Adrenal gland (tissue), 12 donors: ENCODE results near the gene ZNHIT1. TPM values are rescaled to one million over a fixed set of nuclear protein-coding genes. Genes with fewer than 3 reads are reported as not detected.
"Not testable (repeated sequence)": the region's sequence is repeated elsewhere in the genome, so short reads cannot be mapped to it uniquely, and the experiment has no call there.

Source experiments
- DNase-seq, 7 donors: peaks; one replicate each; pipeline ENCODE4 v3.0.0-alpha.2; 2019 to 2020
- H3K27ac ChIP-seq, 5 donors: fragments of 200-600 bp; sonication (generic) in 4 of 5; 1 replicate in 3 of 5; 2 replicates in 2 of 5; pipeline versions ENCODE4 v1.5.1 to v1.8.0; 2016 to 2020; ENCODE audit warnings: mild to moderate bottlenecking in 1 of 5
- H3K27me3 ChIP-seq: fragments of 200-600 bp; 2 replicates; pipeline ENCODE4 v1.8.0; 2021
- H3K36me3 ChIP-seq, 2 donors: fragments of 200-600 bp; replicated peaks in 1 of 2; 1 replicate in 1 of 2; 2 replicates in 1 of 2; pipeline versions ENCODE4 v1.5.1 to v1.8.0; 2018 to 2022
- H3K4me1 ChIP-seq, 2 donors: fragments of 200-600 bp; replicated peaks in 1 of 2; 1 replicate in 1 of 2; 2 replicates in 1 of 2; pipeline versions ENCODE4 v1.5.1 to v1.8.0; 2018 to 2021
- H3K4me3 ChIP-seq, 4 donors: fragments of 200-600 bp; sonication (generic) in 3 of 4; one replicate each; pipeline ENCODE4 v1.5.1; 2016 to 2018
- H3K9me3 ChIP-seq, 3 donors: fragments of 200-600 bp; sonication (generic) in 1 of 3; replicated peaks in 1 of 3; 1 replicate in 2 of 3; 2 replicates in 1 of 3; pipeline versions ENCODE4 v1.5.1 to v1.8.0; 2016 to 2021
- CTCF ChIP-seq, 6 experiments: fragments of 450-650 bp in 4 of 6; fragments of 200-600 bp in 2 of 6; sonication (generic) in 1 of 6; IDR thresholded peaks; 1 replicate in 5 of 6; 2 replicates in 1 of 6; pipeline versions ENCODE4 v1.5.1 to v1.8.0; 2016 to 2021; ENCODE audit warnings: antibody characterized with exemption in 6 of 6, mild to moderate bottlenecking in 2 of 6, moderate library complexity in 1 of 6
- POLR2A ChIP-seq, 2 donors: fragments of 450-650 bp; IDR thresholded peaks; one replicate each; pipeline ENCODE4 v1.6.1; 2017; ENCODE audit warnings: antibody characterized with exemption in 2 of 2, mild to moderate bottlenecking in 2 of 2, moderate library complexity in 1 of 2
- WGBS, 4 donors: extraction: QIAGEN DNeasy Blood & Tissue Kit in 2 of 4; methylation state at CpG; one replicate each; pipeline versions ENCODE4 v1.1.5 to v1.1.7; 2013 to 2017; 5-methylcytosine and 5-hydroxymethylcytosine counted together
- intact Hi-C, 2 donors: fragments of 100-400 bp; cut with DNase I; formaldehyde crosslinking; loops; one replicate each; pipeline versions ENCODE4 v1.14.1 to v1.15.0; 2022 to 2023
- polyA plus RNA-seq, 3 donors: library from polyadenylated mRNA; stranded (reverse); fragments of 200-250 nt in 2 of 3; fragments of 350-450 nt in 1 of 3; fragmentation: Illumina TruSeq in 1 of 3; extraction: RNeasy Lipid Tissue Mini Kit (QIAGEN cat#74804) in 1 of 3; gene quantifications; one replicate each; pipeline ENCODE4 v1.2.3, GENCODE V29; 2013 to 2014
- total RNA-seq, 9 donors: library from RNA; depleted of rRNA in 4 of 9; stranded (reverse); fragments of >200 nt in 4 of 9; fragments of 120-200 nt in 1 of 9; fragmentation: NEBNext Ultra II Directional in 1 of 9; extraction: Animal tissue kit (Norgen Biotek cat#: 25700) in 1 of 9; gene quantifications; one replicate each; pipeline versions ENCODE4 v1.1.0 to v1.2.4, GENCODE V29; 2013 to 2023
- donor health status: healthy with polysubstance abuse.
- donor health status: Bipolar disorder and iron deficiency.
- donor health status: DM: yes; HTN: yes; CAD: no.
- donor health status: DM: no; HTN: no; CAD: no.
- donor health status: DM: no; HTN: no; CAD: no.
- donor health status: DM: yes; HTN: yes; CAD: no.

Gene ZNHIT1
- total and polyA plus RNA-seq, 12 donors = 34.7 to 228 (median 104) TPM

GRCh38 chr7:101200504-101200861 lies 17.5 kb upstream of the ZNHIT1 start:
- no peak for DNase-seq
- H3K27me3 ChIP-seq = peaks cover 31% of the 10 kb centered on the region
- WGBS, 4 donors = 50 to 85% (median 74%) methylated on average over 1 to 2 of the region's 2 CpGs
- TF ChIP-seq POLR2A (IDR thresholded peaks at IDR 0.05) (no peak), CTCF (IDR thresholded peaks at IDR 0.05) (no peak)
- H3K4me3 ChIP-seq = no peak overlapping the region
- H3K36me3 ChIP-seq = no peaks in the 10 kb centered on the region
- no peak overlapping the region for H3K27ac ChIP-seq
- H3K4me1 ChIP-seq = peaks cover 0 to 5% of the 10 kb centered on the region in 2 donors
- intact Hi-C loops = no loop called here
- H3K9me3 ChIP-seq = no peaks in the 10 kb centered on the region

GRCh38 chr7:101200862-101201599 lies 16.9 kb upstream of the ZNHIT1 start, which contains the start of gene MOGAT3:
MOGAT3 (minus strand) TSS chr7:101201036; CDS start chr7:101200854, 182 bp downstream.
- no peak for TF ChIP-seq POLR2A (IDR thresholded peaks at IDR 0.05)
- no peak for TF ChIP-seq CTCF (IDR thresholded peaks at IDR 0.05)
- no peak within 1 kb of the TSS for H3K27ac ChIP-seq
- DNase-seq = no peak
- no peaks in the 10 kb centered on the region for H3K36me3 ChIP-seq
- WGBS, 4 donors = 28 to 38% (median 36%) methylated on average over 16 to 21 of the region's 21 CpGs
- no peaks in the 10 kb centered on the region for H3K9me3 ChIP-seq
- peaks cover 31% of the 10 kb centered on the region for H3K27me3 ChIP-seq
- no peak within 1 kb of the TSS for H3K4me3 ChIP-seq
- intact Hi-C loops = no loop called here
- peaks cover 0 to 5% of the 10 kb centered on the region in 2 donors for H3K4me1 ChIP-seq

- Histone ChIP-seq H3K9me3 (no peaks in the 10 kb centered on the region), H3K4me1 (peaks cover 0 to 5% of the 10 kb centered on the region in 2 donors), H3K27me3 (peaks cover 31% of the 10 kb centered on the region), H3K36me3 (no peaks in the 10 kb centered on the region), H3K4me3 (no peak overlapping the region), H3K27ac (no peak overlapping the region)
- 0 to 46% (median 9%) methylated on average over 4 to 75 of the region's 75 CpGs for WGBS, 4 donors
- TF ChIP-seq CTCF (IDR thresholded peaks at IDR 0.05) = no peak
- TF ChIP-seq POLR2A (IDR thresholded peaks at IDR 0.05) = no peak
- intact Hi-C loops = no loop called here
- DNase-seq = no peak
Observed at GRCh38 chr7:101201695-101202602, 16.0 kb upstream of the ZNHIT1 start.

- intact Hi-C loops = no loop called here
- WGBS, 4 donors = 84 to 97% (median 90%) methylated on average over 3 to 5 of the region's 5 CpGs
- peaks cover 31% of the 10 kb centered on the region for H3K27me3 ChIP-seq
Observed at GRCh38 chr7:101202603-101202918, 15.4 kb upstream of the ZNHIT1 start.

GRCh38 chr7:101203740-101204738 lies 13.9 kb upstream of the ZNHIT1 start:
- WGBS, 4 donors = 70 to 73% (median 70%) methylated on average over 17 to 22 of the region's 22 CpGs
- H3K27ac ChIP-seq, intact Hi-C loops, H3K9me3 ChIP-seq, DNase-seq, H3K4me3 ChIP-seq, H3K36me3 ChIP-seq, H3K4me1 ChIP-seq: not testable (repeated sequence)
- H3K27me3 ChIP-seq = peaks cover 25% of the 10 kb centered on the region

More at GRCh38 chr7:101202603-101202918, 15.4 kb upstream of the ZNHIT1 start:
- DNase-seq = no peak
- Histone ChIP-seq H3K36me3 (no peaks in the 10 kb centered on the region), H3K4me1 (peaks cover 0 to 5% of the 10 kb centered on the region in 2 donors), H3K9me3 (no peaks in the 10 kb centered on the region), H3K4me3 (no peak overlapping the region), H3K27ac (no peak overlapping the region)
- TF ChIP-seq CTCF (IDR thresholded peaks at IDR 0.05) (no peak), POLR2A (IDR thresholded peaks at IDR 0.05) (no peak)
